ENCODE data around the gene SDK2. TPM values are rescaled to one million over a fixed set of nuclear protein-coding genes. Genes with fewer than 3 reads are reported as not detected.

The SDK2 gene
- total RNA-seq, 1 experiment from 2014 or later: 0.30 TPM

GRCh38 chr17:73586275-73586832 lies 57.9 kb downstream of the SDK2 start:
- peak; percentile 15 for DNase-seq (ENCODE audit: low read depth)

- DNase-seq (ENCODE audit: low read depth): no peak
Measured at GRCh38 chr17:73585583-73585982, 58.7 kb downstream of the SDK2 start.

GRCh38 chr17:73584987-73585386 lies 59.3 kb downstream of the SDK2 start:
- DNase-seq (ENCODE audit: low read depth): no peak

GRCh38 chr17:73584049-73584448 lies 60.2 kb downstream of the SDK2 start:
- DNase-seq (ENCODE audit: low read depth): no peak

- no peak for DNase-seq (ENCODE audit: low read depth)
Measured at GRCh38 chr17:73582821-73583220, 61.4 kb downstream of the SDK2 start.

GRCh38 chr17:73582359-73582758 lies 61.9 kb downstream of the SDK2 start:
- no peak for DNase-seq (ENCODE audit: low read depth)

- DNase-seq (ENCODE audit: low read depth): no peak
Measured at GRCh38 chr17:73581379-73581778, 62.9 kb downstream of the SDK2 start.

GRCh38 chr17:73580073-73580710 lies 64.1 kb downstream of the SDK2 start:
- DNase-seq (ENCODE audit: low read depth): no peak

GRCh38 chr17:73576556-73577098 lies 67.6 kb downstream of the SDK2 start:
- no peak for DNase-seq (ENCODE audit: low read depth)

- DNase-seq (ENCODE audit: low read depth): no peak
Measured at GRCh38 chr17:73575470-73576221, 68.6 kb downstream of the SDK2 start.

- DNase-seq (ENCODE audit: low read depth): no peak
Measured at GRCh38 chr17:73571511-73572130, 72.6 kb downstream of the SDK2 start.

GRCh38 chr17:73569762-73570319 lies 74.4 kb downstream of the SDK2 start:
- no peak for DNase-seq (ENCODE audit: low read depth)

- no peak for DNase-seq (ENCODE audit: low read depth)
Measured at GRCh38 chr17:73568934-73569333, 75.3 kb downstream of the SDK2 start.

GRCh38 chr17:73566905-73567782 lies 77.1 kb downstream of the SDK2 start:
- DNase-seq (ENCODE audit: low read depth): no peak

- DNase-seq (ENCODE audit: low read depth): peak; percentile 9
Measured at GRCh38 chr17:73564843-73565242, 79.4 kb downstream of the SDK2 start.

GRCh38 chr17:73562896-73563295 lies 81.3 kb downstream of the SDK2 start:
- peak; percentile 5 for DNase-seq (ENCODE audit: low read depth)

- no peak for DNase-seq (ENCODE audit: low read depth)
Measured at GRCh38 chr17:73561111-73561510, 83.1 kb downstream of the SDK2 start.

GRCh38 chr17:73560661-73561060 lies 83.6 kb downstream of the SDK2 start:
- no peak for DNase-seq (ENCODE audit: low read depth)

- no peak for DNase-seq (ENCODE audit: low read depth)
Measured at GRCh38 chr17:73559532-73559931, 84.7 kb downstream of the SDK2 start.

GRCh38 chr17:73555199-73555960 lies 88.9 kb downstream of the SDK2 start:
- DNase-seq (ENCODE audit: low read depth): no peak

Measured in M059J (cell line).